ENCODE measurements around the gene MRPS27. TPM values are rescaled to one million over a fixed set of nuclear protein-coding genes. Genes with fewer than 3 reads are reported as not detected.
A peak's percentile ranks its signal among the peaks of the same experiment; 100 is the strongest.

The MRPS27 gene
- total and polyA plus RNA-seq, 9 of the 15 experiments (the other 6 are each of a cell fraction or from before 2014, with no cell fraction given), result 73.6 to 144 (median 106) TPM

DNA sequence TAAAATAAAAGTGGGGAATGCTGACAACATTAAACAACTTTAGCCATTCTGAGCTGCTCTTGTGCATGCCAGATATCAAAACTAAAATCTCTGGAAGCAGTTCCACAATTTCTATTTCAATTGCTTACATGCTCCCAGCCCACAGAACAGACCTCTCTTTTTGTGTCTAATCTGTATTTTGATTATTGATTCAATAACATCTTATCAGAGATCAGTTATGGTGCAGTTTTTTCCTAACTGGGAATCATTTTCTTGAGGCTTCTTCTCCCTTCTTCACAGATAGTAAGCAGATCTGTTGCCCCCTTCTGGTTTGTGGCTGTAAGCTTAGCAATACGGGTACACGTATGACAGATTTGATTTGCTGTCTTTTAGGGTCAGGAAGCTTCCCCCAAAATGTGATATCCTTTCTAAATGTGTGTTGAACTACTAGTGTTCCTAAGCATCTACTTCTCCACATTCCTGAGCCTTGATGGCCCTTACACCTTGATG, 39.4 kb downstream of the MRPS27 start (continued):
- TF ChIP-seq, protein P1, sequence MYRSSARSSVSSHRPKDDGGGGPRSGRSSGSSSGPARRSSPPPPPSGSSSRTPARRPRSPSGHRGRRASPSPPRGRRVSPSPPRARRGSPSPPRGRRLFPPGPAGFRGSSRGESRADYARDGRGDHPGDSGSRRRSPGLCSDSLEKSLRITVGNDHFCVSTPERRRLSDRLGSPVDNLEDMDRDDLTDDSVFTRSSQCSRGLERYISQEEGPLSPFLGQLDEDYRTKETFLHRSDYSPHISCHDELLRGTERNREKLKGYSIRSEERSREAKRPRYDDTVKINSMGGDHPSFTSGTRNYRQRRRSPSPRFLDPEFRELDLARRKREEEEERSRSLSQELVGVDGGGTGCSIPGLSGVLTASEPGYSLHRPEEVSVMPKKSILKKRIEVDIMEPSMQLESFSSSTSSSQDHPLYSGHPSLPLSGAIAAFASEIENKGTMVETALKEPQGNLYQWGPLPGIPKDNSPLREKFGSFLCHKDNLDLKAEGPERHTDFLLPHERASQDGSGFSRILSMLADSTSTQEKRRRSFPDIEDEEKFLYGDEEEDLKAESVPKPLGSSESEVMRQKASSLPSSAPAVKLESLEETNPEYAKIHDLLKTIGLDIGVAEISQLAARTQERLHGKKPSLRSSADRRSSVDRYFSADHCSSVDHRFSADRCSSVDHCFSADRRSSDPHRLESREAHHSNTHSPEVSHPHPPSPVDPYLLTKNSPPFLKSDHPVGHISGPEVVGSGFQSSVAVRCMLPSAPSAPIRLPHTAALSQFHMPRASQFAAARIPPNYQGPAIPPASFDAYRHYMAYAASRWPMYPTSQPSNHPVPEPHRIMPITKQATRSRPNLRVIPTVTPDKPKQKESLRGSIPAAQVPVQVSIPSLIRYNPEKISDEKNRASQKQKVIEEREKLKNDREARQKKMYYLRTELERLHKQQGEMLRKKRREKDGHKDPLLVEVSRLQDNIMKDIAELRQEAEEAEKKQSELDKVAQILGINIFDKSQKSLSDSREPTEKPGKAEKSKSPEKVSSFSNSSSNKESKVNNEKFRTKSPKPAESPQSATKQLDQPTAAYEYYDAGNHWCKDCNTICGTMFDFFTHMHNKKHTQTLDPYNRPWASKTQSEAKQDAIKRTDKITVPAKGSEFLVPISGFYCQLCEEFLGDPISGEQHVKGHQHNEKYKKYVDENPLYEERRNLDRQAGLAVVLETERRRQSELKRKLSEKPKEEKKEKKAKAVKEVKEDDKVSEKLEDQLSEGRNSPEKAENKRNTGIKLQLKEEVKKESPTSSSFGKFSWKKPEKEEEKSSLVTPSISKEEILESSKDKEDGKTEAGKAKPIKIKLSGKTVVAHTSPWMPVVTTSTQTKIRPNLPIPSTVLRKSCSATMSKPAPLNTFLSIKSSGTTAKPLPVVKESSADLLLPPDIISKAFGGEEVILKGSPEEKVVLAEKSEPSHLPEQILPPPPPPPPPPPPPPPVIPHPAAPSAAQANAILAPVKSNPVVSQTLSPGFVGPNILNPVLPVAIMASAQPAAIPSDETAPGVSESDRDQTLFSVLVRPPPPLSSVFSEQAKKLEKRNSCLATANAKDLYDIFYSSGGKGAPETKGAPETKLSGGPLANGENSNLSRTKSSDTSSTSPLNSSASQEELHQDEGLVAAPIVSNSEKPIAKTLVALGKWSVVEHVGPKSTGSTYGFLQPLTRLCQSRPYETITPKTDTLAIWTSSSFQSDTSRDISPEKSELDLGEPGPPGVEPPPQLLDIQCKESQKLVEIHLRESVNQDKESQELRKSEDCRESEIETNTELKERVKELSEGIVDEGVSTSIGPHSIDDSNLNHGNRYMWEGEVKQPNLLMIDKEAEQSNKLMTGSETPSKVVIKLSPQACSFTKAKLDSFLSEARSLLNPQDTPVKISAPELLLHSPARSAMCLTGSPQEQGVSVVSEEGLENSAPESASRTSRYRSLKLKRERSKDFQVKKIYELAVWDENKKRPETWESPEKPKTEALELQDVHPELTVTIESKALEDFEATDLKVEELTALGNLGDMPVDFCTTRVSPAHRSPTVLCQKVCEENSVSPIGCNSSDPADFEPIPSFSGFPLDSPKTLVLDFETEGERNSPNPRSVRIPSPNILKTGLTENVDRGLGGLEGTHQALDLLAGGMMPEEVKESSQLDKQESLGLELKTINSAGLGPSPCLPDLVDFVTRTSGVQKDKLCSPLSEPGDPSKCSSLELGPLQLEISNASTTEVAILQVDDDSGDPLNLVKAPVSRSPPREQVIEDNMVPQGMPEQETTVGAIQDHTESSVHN (IDR thresholded peaks at IDR 0.05; ENCODE audit: borderline replicate concordance in 1 of 2, low read depth in 1 of 2), result no peak
- TF ChIP-seq POLR2AphosphoS5 (IDR thresholded peaks at IDR 0.05; ENCODE audit: control insufficient read depth, insufficient read depth, low read depth, low read length) (no peak), ZNF347 (CRISPR knock-in tag; IDR thresholded peaks at IDR 0.05; ENCODE audit: low read depth) (no peak), TAL1 (IDR thresholded peaks at IDR 0.05) (no peak), ZNF311 (CRISPR knock-in tag; IDR thresholded peaks at IDR 0.05) (0 out of 2 replicates have a peak, but pooled peaks have one; percentile 18), ZNF551 (CRISPR knock-in tag; IDR thresholded peaks at IDR 0.05) (no peak), ILK (tag; IDR thresholded peaks at IDR 0.05; ENCODE audit: borderline replicate concordance, low read depth) (no peak), THRAP3 (IDR thresholded peaks at IDR 0.05; ENCODE audit: borderline replicate concordance) (no peak), SRSF3 (IDR thresholded peaks at IDR 0.05; ENCODE audit: insufficient read depth, low read length) (no peak), RNF2 (IDR thresholded peaks at IDR 0.05) (no peak), GTF2B (IDR thresholded peaks at IDR 0.05; ENCODE audit: extremely low read depth, insufficient read length) (no peak), LCOR (CRISPR knock-in tag; IDR thresholded peaks at IDR 0.05) (no peak), ZNF507 (tag; conservative IDR thresholded peaks at IDR 0.05) (no peak), ZNF644 (tag; IDR thresholded peaks at IDR 0.05; ENCODE audit: low read depth) (no peak), CXXC5 (CRISPR knock-in tag; IDR thresholded peaks at IDR 0.05) (peak; percentile 55; the same call in 1 of the 2 replicates), BCL6 (CRISPR knock-in tag; IDR thresholded peaks at IDR 0.05) (no peak), ZBTB7A (IDR thresholded peaks at IDR 0.05; ENCODE audit: borderline replicate concordance, control insufficient read depth, low read depth, low read length) (no peak)
- TF ChIP-seq, protein P2, sequence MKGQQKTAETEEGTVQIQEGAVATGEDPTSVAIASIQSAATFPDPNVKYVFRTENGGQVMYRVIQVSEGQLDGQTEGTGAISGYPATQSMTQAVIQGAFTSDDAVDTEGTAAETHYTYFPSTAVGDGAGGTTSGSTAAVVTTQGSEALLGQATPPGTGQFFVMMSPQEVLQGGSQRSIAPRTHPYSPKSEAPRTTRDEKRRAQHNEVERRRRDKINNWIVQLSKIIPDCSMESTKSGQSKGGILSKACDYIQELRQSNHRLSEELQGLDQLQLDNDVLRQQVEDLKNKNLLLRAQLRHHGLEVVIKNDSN (CRISPR knock-in tag; IDR thresholded peaks at IDR 0.05), result no peak
- TF ChIP-seq, protein P3, sequence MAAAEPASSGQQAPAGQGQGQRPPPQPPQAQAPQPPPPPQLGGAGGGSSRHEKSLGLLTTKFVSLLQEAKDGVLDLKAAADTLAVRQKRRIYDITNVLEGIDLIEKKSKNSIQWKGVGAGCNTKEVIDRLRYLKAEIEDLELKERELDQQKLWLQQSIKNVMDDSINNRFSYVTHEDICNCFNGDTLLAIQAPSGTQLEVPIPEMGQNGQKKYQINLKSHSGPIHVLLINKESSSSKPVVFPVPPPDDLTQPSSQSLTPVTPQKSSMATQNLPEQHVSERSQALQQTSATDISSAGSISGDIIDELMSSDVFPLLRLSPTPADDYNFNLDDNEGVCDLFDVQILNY (CRISPR knock-in tag; IDR thresholded peaks at IDR 0.05), result no peak
